ENCODE results near the gene CCSER1.

CCSER1 gene

DNA sequence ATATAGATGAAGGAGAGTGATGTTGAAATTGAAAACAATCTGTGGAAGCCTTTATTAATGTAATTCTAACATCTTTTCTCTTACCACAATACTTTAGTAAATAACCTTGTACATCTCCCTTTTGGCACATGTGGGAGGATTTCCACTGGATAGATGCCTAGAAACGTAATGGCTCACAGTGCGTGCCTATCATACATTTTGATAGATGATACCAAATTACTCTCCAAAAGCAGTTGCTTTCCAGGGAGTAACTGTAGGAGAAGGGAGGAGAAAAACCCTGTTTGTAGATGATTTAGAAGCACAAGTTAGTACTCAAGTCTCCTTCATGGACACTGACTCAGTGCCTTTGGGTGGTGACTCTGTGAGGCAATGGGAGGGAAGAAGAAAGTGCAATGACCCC, 476.3 kb downstream of the CCSER1 start:
- H3K4me3 ChIP-seq (ENCODE audit: low read depth, low read length): no peak overlapping the region
- TF ChIP-seq, protein P1, sequence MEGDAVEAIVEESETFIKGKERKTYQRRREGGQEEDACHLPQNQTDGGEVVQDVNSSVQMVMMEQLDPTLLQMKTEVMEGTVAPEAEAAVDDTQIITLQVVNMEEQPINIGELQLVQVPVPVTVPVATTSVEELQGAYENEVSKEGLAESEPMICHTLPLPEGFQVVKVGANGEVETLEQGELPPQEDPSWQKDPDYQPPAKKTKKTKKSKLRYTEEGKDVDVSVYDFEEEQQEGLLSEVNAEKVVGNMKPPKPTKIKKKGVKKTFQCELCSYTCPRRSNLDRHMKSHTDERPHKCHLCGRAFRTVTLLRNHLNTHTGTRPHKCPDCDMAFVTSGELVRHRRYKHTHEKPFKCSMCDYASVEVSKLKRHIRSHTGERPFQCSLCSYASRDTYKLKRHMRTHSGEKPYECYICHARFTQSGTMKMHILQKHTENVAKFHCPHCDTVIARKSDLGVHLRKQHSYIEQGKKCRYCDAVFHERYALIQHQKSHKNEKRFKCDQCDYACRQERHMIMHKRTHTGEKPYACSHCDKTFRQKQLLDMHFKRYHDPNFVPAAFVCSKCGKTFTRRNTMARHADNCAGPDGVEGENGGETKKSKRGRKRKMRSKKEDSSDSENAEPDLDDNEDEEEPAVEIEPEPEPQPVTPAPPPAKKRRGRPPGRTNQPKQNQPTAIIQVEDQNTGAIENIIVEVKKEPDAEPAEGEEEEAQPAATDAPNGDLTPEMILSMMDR (IDR thresholded peaks at IDR 0.05; ENCODE audit: borderline replicate concordance, insufficient read depth, low read depth, low read length): no peak

GRCh38 chr4:90606781-90607180, 479.6 kb downstream of the CCSER1 start:
- TF ChIP-seq, protein P1 (IDR thresholded peaks at IDR 0.05; ENCODE audit: borderline replicate concordance, insufficient read depth, low read depth, low read length): no peak
- no peak overlapping the region for H3K4me3 ChIP-seq (ENCODE audit: low read depth, low read length)

GRCh38 chr4:90614371-90614770, 487.2 kb downstream of the CCSER1 start:
- TF ChIP-seq, protein P1 (IDR thresholded peaks at IDR 0.05; ENCODE audit: borderline replicate concordance, insufficient read depth, low read depth, low read length): no peak
- no peak overlapping the region for H3K4me3 ChIP-seq (ENCODE audit: low read depth, low read length)

DNA sequence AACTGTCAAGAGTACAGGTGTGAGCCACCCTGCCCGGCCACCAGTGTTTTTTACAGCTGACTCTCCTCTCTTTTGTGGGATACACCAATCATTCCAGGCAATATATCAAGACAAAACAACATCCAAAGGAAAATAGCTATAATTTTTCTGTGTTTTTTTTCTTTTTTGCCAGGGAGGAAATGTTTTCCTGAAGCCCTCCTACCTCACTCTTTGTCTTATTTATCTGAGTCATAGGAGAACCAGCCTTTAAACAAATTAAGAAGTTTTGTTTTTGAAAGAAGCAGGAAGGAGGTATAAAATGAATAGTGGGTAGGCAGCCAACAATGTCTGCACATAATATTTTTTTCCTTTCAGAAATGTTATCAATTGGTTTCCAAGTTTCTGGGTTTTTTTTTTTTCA, 493.9 kb downstream of the CCSER1 start:
- TF ChIP-seq, protein P1 (IDR thresholded peaks at IDR 0.05; ENCODE audit: borderline replicate concordance, insufficient read depth, low read depth, low read length): no peak
- no peak overlapping the region for H3K4me3 ChIP-seq (ENCODE audit: low read depth, low read length)

- H3K4me3 ChIP-seq (ENCODE audit: low read depth, low read length): no peak overlapping the region
Measured at GRCh38 chr4:90624781-90625180, 497.6 kb downstream of the CCSER1 start.

GRCh38 chr4:90641861-90642599, 514.8 kb downstream of the CCSER1 start:
- no peak overlapping the region for H3K4me3 ChIP-seq (ENCODE audit: low read depth, low read length)
- TF ChIP-seq, protein P1 (IDR thresholded peaks at IDR 0.05; ENCODE audit: borderline replicate concordance, insufficient read depth, low read depth, low read length): no peak

More at GRCh38 chr4:90624781-90625180, 497.6 kb downstream of the CCSER1 start:
- TF ChIP-seq, protein P1 (IDR thresholded peaks at IDR 0.05; ENCODE audit: borderline replicate concordance, insufficient read depth, low read depth, low read length): no peak

- no peak overlapping the region for H3K4me3 ChIP-seq (ENCODE audit: low read depth, low read length)
- TF ChIP-seq, protein P1 (IDR thresholded peaks at IDR 0.05; ENCODE audit: borderline replicate concordance, insufficient read depth, low read depth, low read length): no peak
Measured at GRCh38 chr4:90643156-90643555, 516.0 kb downstream of the CCSER1 start.

Data from GM12875 (cell line).